ENCODE results near the gene PRKX. TPM values are rescaled to one million over a fixed set of nuclear protein-coding genes. Genes with fewer than 3 reads are reported as not detected.
"Not testable (repeated sequence)": the region's sequence is repeated elsewhere in the genome, so short reads cannot be mapped to it uniquely, and the experiment has no call there.

PRKX gene
- total and polyA plus RNA-seq, 2 of the 4 experiments (the other 2 are of a cell fraction), result 7.2 to 14.9 TPM

GRCh38 chrX:3711331-3711917, 2.0 kb downstream of the PRKX start:
- Histone ChIP-seq H2AFZ (replicated peaks; ENCODE audit: low read length, poor library complexity) (peak overlapping the region; percentile 86), H3K27ac (ENCODE audit: insufficient read depth, low read length) (no peak overlapping the region), H3K56ac (ENCODE audit: extremely low read depth, insufficient read depth, low read length) (no peak overlapping the region), H3K23ac (ENCODE audit: low read depth, low read length) (peak overlapping the region; percentile 49; the same call in 1 of the 2 replicates), H3K14ac (replicated peaks; ENCODE audit: low read depth, low read length) (peak overlapping the region; percentile 48; the same call in 1 of the 2 replicates), H3K4ac (ENCODE audit: low read depth, low read length) (no peak overlapping the region), H4K5ac (ENCODE audit: low read depth, low read length) (no peak overlapping the region), H4K8ac (ENCODE audit: low read depth in 2 of 2, low read length in 2 of 2) (no peak overlapping the region), H2BK5ac (ENCODE audit: low read depth, low read length, poor library complexity, severe bottlenecking) (no peak overlapping the region), H2BK15ac (ENCODE audit: low read depth, low read length) (no peak overlapping the region), H3K27me3 (ENCODE audit: control insufficient read depth, insufficient read depth, low read length) (no peaks in the 10 kb centered on the region), H3K4me3 (ENCODE audit: insufficient read depth, low read depth, low read length) (peak overlapping the region; percentile 90), H4K91ac (ENCODE audit: insufficient read depth, low read depth, low read length) (no peak overlapping the region), H2BK120ac (ENCODE audit: low read depth, low read length) (no peak overlapping the region), H3K9me3 (ENCODE audit: control insufficient read depth, insufficient read depth, low read length) (no peaks in the 10 kb centered on the region), H3K4me2 (ENCODE audit: low read depth, low read length) (peak overlapping the region; percentile 90), H2AK5ac (ENCODE audit: low read depth, low read length) (no peak overlapping the region), H2BK20ac (ENCODE audit: low read depth, low read length) (no peak overlapping the region), H3K18ac (ENCODE audit: low read depth, low read length) (no peak overlapping the region), H3K9me1 (ENCODE audit: insufficient read depth, low read length) (no peaks in the 10 kb centered on the region), H3K4me1 (ENCODE audit: control insufficient read depth, insufficient read depth, low read length) (no peaks in the 10 kb centered on the region), H4K20me1 (ENCODE audit: insufficient read depth, low read length) (no peaks in the 10 kb centered on the region), H2AK9ac (replicated peaks; ENCODE audit: low read depth, low read length, poor library complexity) (no peak overlapping the region), H3K36me3 (ENCODE audit: control insufficient read depth, insufficient read depth, low read length) (no peaks in the 10 kb centered on the region), H3K79me1 (ENCODE audit: low read depth in 1 of 2, low read length in 2 of 2) (peaks cover 0 to 17% of the 10 kb centered on the region in 2 experiments; a peak in 1 of 4 replicates), H3K9ac (ENCODE audit: low read depth, low read length) (peak overlapping the region; percentile 65; the same call in 1 of the 2 replicates)
- dilution Hi-C loops (cut with HindIII; ENCODE audit: low sequenced_read_pairs, unreplicated experiment), result no loop called here
- in situ Hi-C loops (cut with MboI; ENCODE audit: low sequenced_read_pairs), result no loop called here
- no TSS peak for BruUV-seq (replicated peaks)
- 62% methylated on average over 5 of the region's 16 CpGs; no CpG with 5 or more reads in 1 of the 2 experiments for WGBS, 2 experiments (ENCODE audit: extremely low coverage in 2 of 2, insufficient read length in 1 of 2)
- CTCF ChIA-PET, result no interaction called here
- intact Hi-C loops (cut with micrococcal nuclease), result no loop called here
- POLR2A ChIA-PET (ENCODE audit: unreplicated experiment), result no interaction called here
- ATAC-seq (ENCODE audit: low read depth), result no peak
- DNase-seq, result no peak
- TF ChIP-seq RFX5 (IDR thresholded peaks at IDR 0.05; ENCODE audit: low read depth, low read length) (no peak), SMC3 (IDR thresholded peaks at IDR 0.05; ENCODE audit: low read depth, low read length) (no peak), BHLHE40 (IDR thresholded peaks at IDR 0.05; ENCODE audit: low read depth, low read length) (no peak), POLR2A (IDR thresholded peaks at IDR 0.05; ENCODE audit: low read depth, low read length) (no peak), CTCF (conservative IDR thresholded peaks at IDR 0.05; ENCODE audit: low read depth, low read length) (no peak)

DNA sequence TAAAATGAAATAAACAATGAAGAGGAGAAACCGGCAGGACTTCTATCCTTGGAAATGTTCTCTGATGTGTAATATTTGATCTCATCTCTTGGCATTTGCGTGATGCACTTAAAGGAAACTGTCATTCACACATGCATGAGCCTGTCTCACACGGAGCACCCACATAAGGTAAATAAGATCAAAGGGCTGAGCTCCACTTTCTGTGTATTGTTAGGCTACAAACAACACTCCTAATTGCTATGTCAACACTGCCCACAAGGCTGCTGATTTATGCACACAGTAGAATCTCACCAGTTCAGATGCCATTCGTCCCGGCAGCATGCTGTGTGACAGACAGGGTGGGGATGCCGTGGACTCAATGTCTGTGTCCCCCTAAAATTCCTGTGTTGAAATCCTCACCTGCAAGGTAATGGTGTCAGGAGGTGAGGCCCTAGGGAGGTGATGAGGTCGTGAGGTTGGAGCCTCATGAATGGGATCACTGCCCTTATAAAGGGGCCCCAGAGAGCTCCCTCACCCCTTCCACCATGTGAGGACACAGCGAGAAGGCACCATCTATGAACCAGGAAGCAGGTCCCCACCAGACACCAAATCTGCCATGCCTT, 5.7 kb downstream of the PRKX start:
- peaks cover 0 to 26% of the 10 kb centered on the region in 2 experiments; a peak in 1 of 4 replicates for H3K79me1 ChIP-seq (ENCODE audit: low read depth in 1 of 2, low read length in 2 of 2)
- dilution Hi-C loops (cut with HindIII; ENCODE audit: low sequenced_read_pairs, unreplicated experiment); H2BK120ac ChIP-seq (ENCODE audit: low read depth, low read length); H3K9me3 ChIP-seq (ENCODE audit: control insufficient read depth, insufficient read depth, low read length); H3K9ac ChIP-seq (ENCODE audit: low read depth, low read length); H3K27me3 ChIP-seq (ENCODE audit: control insufficient read depth, insufficient read depth, low read length); intact Hi-C loops (cut with micrococcal nuclease); in situ Hi-C loops (cut with MboI; ENCODE audit: low sequenced_read_pairs); H4K20me1 ChIP-seq (ENCODE audit: insufficient read depth, low read length); H3K9me1 ChIP-seq (ENCODE audit: insufficient read depth, low read length); H2BK20ac ChIP-seq (ENCODE audit: low read depth, low read length); CTCF ChIA-PET; H2BK15ac ChIP-seq (ENCODE audit: low read depth, low read length); DNase-seq; H2BK5ac ChIP-seq (ENCODE audit: low read depth, low read length, poor library complexity, severe bottlenecking); POLR2A ChIA-PET (ENCODE audit: unreplicated experiment); H3K14ac ChIP-seq (replicated peaks; ENCODE audit: low read depth, low read length); H3K18ac ChIP-seq (ENCODE audit: low read depth, low read length); H3K56ac ChIP-seq (ENCODE audit: extremely low read depth, insufficient read depth, low read length); H4K91ac ChIP-seq (ENCODE audit: insufficient read depth, low read depth, low read length); H3K36me3 ChIP-seq (ENCODE audit: control insufficient read depth, insufficient read depth, low read length); H4K5ac ChIP-seq (ENCODE audit: low read depth, low read length); ATAC-seq (ENCODE audit: low read depth); BruUV-seq (replicated peaks); H3K4me2 ChIP-seq (ENCODE audit: low read depth, low read length); H3K23ac ChIP-seq (ENCODE audit: low read depth, low read length); H3K4me3 ChIP-seq (ENCODE audit: insufficient read depth, low read depth, low read length); H3K27ac ChIP-seq (ENCODE audit: insufficient read depth, low read length); H2AFZ ChIP-seq (replicated peaks; ENCODE audit: low read length, poor library complexity); H3K4ac ChIP-seq (ENCODE audit: low read depth, low read length); H2AK5ac ChIP-seq (ENCODE audit: low read depth, low read length); H3K4me1 ChIP-seq (ENCODE audit: control insufficient read depth, insufficient read depth, low read length); H2AK9ac ChIP-seq (replicated peaks; ENCODE audit: low read depth, low read length, poor library complexity); H4K8ac ChIP-seq (ENCODE audit: low read depth in 2 of 2, low read length in 2 of 2): not testable (repeated sequence)
- WGBS, 2 experiments (ENCODE audit: extremely low coverage in 2 of 2, insufficient read length in 1 of 2), result no CpG with 5 or more reads among the region's 8 CpGs
